Coronary artery (tissue), 2 donors: ENCODE measurements around the gene GTF2I.
"Not testable (repeated sequence)": the region's sequence is repeated elsewhere in the genome, so short reads cannot be mapped to it uniquely, and the experiment has no call there.

Experiments used
- DNase-seq: peaks from one replicate; pipeline ENCODE4 v3.0.0-alpha.2; 2017; ENCODE audit warnings: low spot score
- H3K27ac ChIP-seq, 2 donors: fragments of 200-600 bp; sonication (generic); one replicate each; pipeline ENCODE4 v1.5.1; 2016 to 2019
- H3K4me3 ChIP-seq: fragments of 200-600 bp; sonication (generic); 2 replicates; pipeline ENCODE4 v1.5.1; 2016; ENCODE audit warnings: mild to moderate bottlenecking, moderate library complexity
- CTCF ChIP-seq: fragments of 200-600 bp; sonication (generic); IDR thresholded peaks from one replicate; pipeline ENCODE4 v1.5.1; 2019; ENCODE audit warnings: antibody characterized with exemption

The GTF2I gene

GRCh38 chr7:74674166-74674565 lies 16.6 kb downstream of the GTF2I start:
- TF ChIP-seq CTCF, result no peak
- Histone ChIP-seq H3K4me3 (no peak overlapping the region), H3K27ac (no peak overlapping the region)
- no peak for DNase-seq

- no peak for TF ChIP-seq CTCF
- DNase-seq, result no peak
Measured at GRCh38 chr7:74682829-74683228, 25.3 kb downstream of the GTF2I start.

GRCh38 chr7:74683799-74684198 lies 26.3 kb downstream of the GTF2I start:
- DNase-seq, result no peak
- no peak overlapping the region for H3K27ac ChIP-seq
- no peak overlapping the region for H3K4me3 ChIP-seq
- TF ChIP-seq CTCF, result no peak

More at GRCh38 chr7:74682829-74683228, 25.3 kb downstream of the GTF2I start:
- no peak overlapping the region for H3K27ac ChIP-seq
- no peak overlapping the region for H3K4me3 ChIP-seq

- no peak for DNase-seq
- no peak overlapping the region for H3K4me3 ChIP-seq
- H3K27ac ChIP-seq, result no peak overlapping the region
- TF ChIP-seq CTCF, result no peak
Measured at GRCh38 chr7:74684473-74684872, 27.0 kb downstream of the GTF2I start.

GRCh38 chr7:74684921-74685320 lies 27.4 kb downstream of the GTF2I start:
- DNase-seq, result no peak
- TF ChIP-seq CTCF, result no peak
- no peak overlapping the region for H3K4me3 ChIP-seq
- no peak overlapping the region for H3K27ac ChIP-seq

GRCh38 chr7:74690474-74690873 lies 33.0 kb downstream of the GTF2I start:
- Histone ChIP-seq H3K4me3 (no peak overlapping the region), H3K27ac (no peak overlapping the region)
- TF ChIP-seq CTCF, result no peak
- DNase-seq, result no peak

GRCh38 chr7:74704419-74704818 lies 46.9 kb downstream of the GTF2I start:
- not testable (repeated sequence) for DNase-seq, H3K4me3 ChIP-seq, H3K27ac ChIP-seq

GRCh38 chr7:74707238-74707637 lies 49.7 kb downstream of the GTF2I start:
- no peak for TF ChIP-seq CTCF

More at GRCh38 chr7:74707238-74707637, 49.7 kb downstream of the GTF2I start:
- no peak for DNase-seq
- H3K4me3 ChIP-seq, result no peak overlapping the region
- no peak overlapping the region for H3K27ac ChIP-seq
